GM12878 (cell line): Measurements from ENCODE around the gene PPP2R3C. TPM values are rescaled to one million over a fixed set of nuclear protein-coding genes. Genes with fewer than 3 reads are reported as not detected.
A peak's percentile ranks its signal among the peaks of the same experiment; 100 is the strongest.

Experiments used
- ATAC-seq: fragments of 200-7000 bp; cut with Tn5 transposase; 3 replicates; pipeline ENCODE4 v1.9.1; 2020; ENCODE audit warnings: mild to moderate bottlenecking, moderate library complexity
- Bru-seq: library from RNA; stranded (reverse); fragments of 400-500 nt; gene quantifications from one replicate; lab custom pipeline; 2021; lab: Mats Ljungman, UMichigan
- BruChase-seq, 2 experiments: library from RNA; stranded (reverse); fragments of 400-500 nt; gene quantifications; one replicate each; lab custom pipeline; 2021; lab: Mats Ljungman, UMichigan
- BruUV-seq: library from RNA; stranded (reverse); fragments of 400-500 nt; replicated peaks from 2 replicates; lab custom pipeline; 2021; lab: Mats Ljungman, UMichigan
- CTCF ChIA-PET: fragments of 300-600 bp; sonication (Branson Sonifier 250); formaldehyde crosslinking; extraction: SDS; loops from one replicate; lab custom pipeline; 2021; ENCODE audit warnings: inconsistent platforms; lab: Yijun Ruan, JAX
- POLR2A ChIA-PET: fragments of 350-600 bp; formaldehyde crosslinking; extraction: SDS; loops from one replicate; lab custom pipeline; 2021; ENCODE audit warnings: inconsistent platforms; lab: Charles Lee
- RAD21 ChIA-PET: fragments of 300-600 bp; sonication (Branson Sonifier 250); formaldehyde crosslinking; loops from one replicate; lab custom pipeline; 2023; ENCODE audit warnings: antibody characterized with exemption; ENCODE audit not compliant: unreplicated experiment; lab: Charles Lee
- SMC1A ChIA-PET: fragments of 300-600 bp; sonication (Branson Sonifier 250); formaldehyde crosslinking; loops from one replicate; lab custom pipeline; 2023; ENCODE audit not compliant: unreplicated experiment, uncharacterized antibody; lab: Charles Lee
- DNase-seq: peaks from one replicate; pipeline ENCODE4 v3.0.0-alpha.2; 2011; ENCODE audit warnings: low read depth, low spot score
- FAIRE-seq: peaks from 3 replicates; lab custom pipeline; 2011; peaks lifted over from hg19 to GRCh38; lab: Jason Lieb, UNC
- H2AFZ ChIP-seq: 2 replicates; pipeline ENCODE4 v1.6.0; 2011; ENCODE audit warnings: low read depth, low read length, control low read depth; ENCODE audit not compliant: control insufficient read depth
- H3K27ac ChIP-seq: 2 replicates; pipeline ENCODE4 v1.5.1; 2011; ENCODE audit warnings: control low read depth; ENCODE audit not compliant: control insufficient read depth, insufficient read depth
- H3K27me3 ChIP-seq, 2 experiments: replicated peaks in 1 of 2; 2 replicates each; pipeline versions ENCODE4 v1.6.0 to v1.6.1; 2011; ENCODE audit warnings: low read length in 1 of 2; ENCODE audit not compliant: control insufficient read depth in 2 of 2, insufficient read depth in 2 of 2
- H3K36me3 ChIP-seq, 2 experiments: 2 replicates each; pipeline ENCODE4 v1.5.1; 2011; ENCODE audit warnings: low read length in 1 of 2; ENCODE audit not compliant: control insufficient read depth in 2 of 2, insufficient read depth in 2 of 2
- H3K4me1 ChIP-seq: 2 replicates; pipeline ENCODE4 v1.6.1; 2011; ENCODE audit warnings: mild to moderate bottlenecking, low read length, moderate library complexity, mixed read lengths; ENCODE audit not compliant: control insufficient read depth, insufficient read depth
- H3K4me2 ChIP-seq: 2 replicates; pipeline ENCODE4 v1.6.0; 2011; ENCODE audit warnings: control low read depth; ENCODE audit not compliant: control insufficient read depth, insufficient read depth
- H3K4me3 ChIP-seq: fragments of 200-600 bp; sonication (generic); 2 replicates; pipeline ENCODE4 v1.5.1; 2016
- H3K79me2 ChIP-seq: 2 replicates; pipeline ENCODE4 v1.6.0; 2011; ENCODE audit warnings: low read length; ENCODE audit not compliant: control insufficient read depth, insufficient read depth
- H3K9ac ChIP-seq: 2 replicates; pipeline ENCODE4 v1.8.0; 2011; ENCODE audit warnings: low read length, control low read depth, mixed read lengths; ENCODE audit not compliant: control insufficient read depth, insufficient read depth
- H3K9me3 ChIP-seq: replicated peaks from 3 replicates; pipeline ENCODE4 v1.5.1; 2011; ENCODE audit warnings: mild to moderate bottlenecking, low read length; ENCODE audit not compliant: control insufficient read depth, insufficient read depth
- H4K20me1 ChIP-seq: 2 replicates; pipeline ENCODE4 v1.6.0; 2011; ENCODE audit not compliant: control insufficient read depth, insufficient read depth
- ATF7 ChIP-seq: fragments of 450-650 bp; IDR thresholded peaks from 2 replicates; pipeline ENCODE4 v1.6.1; 2016; ENCODE audit warnings: low read depth, mild to moderate bottlenecking
- BMI1 ChIP-seq: fragments of 450-650 bp; IDR thresholded peaks from 2 replicates; pipeline ENCODE4 v1.6.1; 2016; ENCODE audit warnings: mild to moderate bottlenecking, moderate library complexity, borderline replicate concordance
- CBX3 ChIP-seq: fragments of 200-600 bp; sonication (generic); IDR thresholded peaks from 2 replicates; pipeline ENCODE4 v1.6.1; 2016; ENCODE audit warnings: low read depth, borderline replicate concordance
- CHD4 ChIP-seq: fragments of 200-600 bp; sonication (generic); IDR thresholded peaks from 2 replicates; pipeline ENCODE4 v1.6.1; 2016; ENCODE audit warnings: mild to moderate bottlenecking
- IKZF1 ChIP-seq: fragments of 450-650 bp; conservative IDR thresholded peaks from 2 replicates; pipeline ENCODE4 v1.6.1; 2017; ENCODE audit warnings: antibody characterized with exemption, mild to moderate bottlenecking
- LARP7 ChIP-seq: fragments of 450-650 bp; IDR thresholded peaks from 2 replicates; pipeline ENCODE4 v1.6.1; 2017; ENCODE audit warnings: mild to moderate bottlenecking
- MTA2 ChIP-seq: fragments of 450-650 bp; IDR thresholded peaks from 2 replicates; pipeline ENCODE4 v1.6.1; 2016; ENCODE audit warnings: low read depth, mild to moderate bottlenecking, moderate library complexity
- NBN ChIP-seq: fragments of 450-650 bp; IDR thresholded peaks from 2 replicates; pipeline ENCODE4 v1.6.1; 2016
- POLR2A ChIP-seq: IDR thresholded peaks from 2 replicates; pipeline ENCODE4 v1.6.1; 2011; ENCODE audit warnings: low read depth, mild to moderate bottlenecking, low read length
- SPI1 ChIP-seq: IDR thresholded peaks from 2 replicates; pipeline ENCODE4 v1.6.1; 2011; ENCODE audit warnings: low read depth, mild to moderate bottlenecking, low read length, moderate library complexity, borderline replicate concordance; ENCODE audit not compliant: insufficient read depth
- STAT1 ChIP-seq: fragments of 450-650 bp; conservative IDR thresholded peaks from 2 replicates; pipeline ENCODE4 v1.6.1; 2014; ENCODE audit warnings: antibody characterized with exemption, mild to moderate bottlenecking
- TBL1XR1 ChIP-seq: IDR thresholded peaks from 2 replicates; pipeline ENCODE4 v1.6.1; 2012; ENCODE audit warnings: low read depth, low read length, improper control_type of control experiment
- USF1 ChIP-seq: IDR thresholded peaks from 2 replicates; pipeline ENCODE4 v1.6.1; 2011; ENCODE audit warnings: borderline replicate concordance, low read depth, mild to moderate bottlenecking, moderate library complexity, mixed read lengths, low read length; ENCODE audit not compliant: insufficient read depth; ENCODE audit errors: extremely low read length
- USF2 ChIP-seq: IDR thresholded peaks from 2 replicates; pipeline ENCODE4 v1.6.1; 2011; ENCODE audit warnings: low read depth, low read length, improper control_type of control experiment, borderline replicate concordance
- WRNIP1 ChIP-seq: IDR thresholded peaks from 2 replicates; pipeline ENCODE4 v1.6.1; 2011; ENCODE audit warnings: low read depth, low read length, improper control_type of control experiment, borderline replicate concordance
- YY1 ChIP-seq: IDR thresholded peaks from 2 replicates; pipeline ENCODE4 v1.6.1; 2011; ENCODE audit warnings: low read depth, mild to moderate bottlenecking, low read length
- ZNF622 ChIP-seq: fragments of 450-650 bp; IDR thresholded peaks from 2 replicates; pipeline ENCODE4 v1.6.1; 2017; ENCODE audit warnings: mild to moderate bottlenecking, inconsistent platforms
- WGBS: methylation state at CpG from one replicate; pipeline ENCODE4 v1.1.6; 2016; ENCODE audit warnings: low lambda C conversion rate; ENCODE audit not compliant: insufficient replicate concordance, insufficient coverage; ENCODE audit errors: missing lambda C conversion rate; 5-methylcytosine and 5-hydroxymethylcytosine counted together
- in situ Hi-C: fragments of 300-500 bp; cut with MboI; formaldehyde crosslinking; loops from 9 replicates; pipeline ENCODE4 v1.14.3; 2018; ENCODE audit warnings: mixed read lengths
- intact Hi-C: fragments of 100-400 bp; cut with micrococcal nuclease; formaldehyde crosslinking; loops from one replicate; pipeline ENCODE4 v1.14.2; 2022; ENCODE audit not compliant: unreplicated experiment
- long read RNA-seq, 2 experiments: library from polyadenylated mRNA; unstranded; transcript quantifications; one replicate each; pipeline ENCODE4 v2.0.0, GENCODE V29; 2019 to 2020
- polyA minus RNA-seq, 3 experiments: library from RNA; depleted of rRNA, polyadenylated mRNA; stranded (reverse); fragments of >200 nt; gene quantifications; 2 replicates each; pipeline ENCODE4 v1.2.3, GENCODE V29; 2011
- polyA plus RNA-seq, 11 experiments: library from polyadenylated mRNA; depleted of rRNA in 4 of 11; unstranded in 6 of 11; stranded (reverse) in 5 of 11; fragments of >200 nt; fragmentation: Nextera tagmentation in 4 of 11; fragmentation: Illumina TruSeq in 1 of 11; extraction: Ambion mirVana in 4 of 11; extraction: Trizol in 1 of 11; gene quantifications; 1 replicate in 1 of 11; 2 replicates in 10 of 11; pipeline versions ENCODE4 v1.2.1 to v1.2.3, GENCODE V29; 2011 to 2016; ENCODE audit warnings: inconsistent platforms in 2 of 11, missing spikeins in 2 of 11, low read depth in 1 of 11
- total RNA-seq, 4 experiments: library from RNA; depleted of rRNA in 3 of 4; stranded (reverse); fragments of >200 nt in 3 of 4; fragmentation: Illumina TruSeq in 1 of 4; extraction: Trizol in 1 of 4; gene quantifications; 2 replicates each; pipeline versions ENCODE4 v1.2.1 to v1.2.3, GENCODE V29; 2013 to 2021

Gene PPP2R3C
- total RNA-seq (2013; cell fraction: nucleolus; rRNA removed): 40.8 and 43.9 TPM in 2 replicates
- total RNA-seq (2014; rRNA removed) (36.2 and 44.6 TPM in 2 replicates), total RNA-seq (2014; rRNA removed; fragmentation: Illumina TruSeq; extraction: Trizol) (49.2 and 49.5 TPM in 2 replicates), total RNA-seq (2021) (29.9 and 35.8 TPM in 2 replicates), polyA plus RNA-seq (2011; rRNA removed) (41.8 and 59.9 TPM in 2 replicates), polyA plus RNA-seq (2014; fragmentation: Illumina TruSeq; extraction: Trizol) (38.3 and 42.1 TPM in 2 replicates), polyA plus RNA-seq (2014; fragmentation: Nextera tagmentation; extraction: Ambion mirVana) (10 to 100 TPM; 77.8 to 80.5 TPM), polyA plus RNA-seq (2014; rRNA removed) (24.9 and 27.6 TPM in 2 replicates), polyA plus RNA-seq (2016; fragmentation: Nextera tagmentation; extraction: Ambion mirVana) (10 to 100 TPM; 44.1 to 46.3 TPM), polyA minus RNA-seq (2011; rRNA and poly(A)+ RNA removed) (15.6 and 22.5 TPM in 2 replicates), Bru-seq, nascent RNA (percentile 77 among the genes with signal in this experiment), BruChase-seq, experiment 1, labeled RNA remaining after a 6-hour chase (percentile 81 among the genes with signal in this experiment), BruChase-seq, experiment 2, labeled RNA remaining after a 2-hour chase (percentile 80 among the genes with signal in this experiment)
- polyA plus RNA-seq (2011; ENCODE audit: low read depth): 43.1 TPM
- polyA plus RNA-seq (2011; cell fraction: cytosol; rRNA removed): 10.5 and 11.0 TPM in 2 replicates
- polyA plus RNA-seq (2011; cell fraction: nucleus; rRNA removed): 14.7 and 18.4 TPM in 2 replicates
- polyA plus RNA-seq (2012): 43.8 and 46.6 TPM in 2 replicates
- polyA minus RNA-seq (2011; cell fraction: cytosol; rRNA and poly(A)+ RNA removed): 8.3 and 11.9 TPM in 2 replicates
- polyA minus RNA-seq (2011; cell fraction: nucleus; rRNA and poly(A)+ RNA removed): 7.4 and 14.1 TPM in 2 replicates
- long read RNA-seq, experiment 1, transcript PPP2R3C-201 (13 exons, 1,839 nt): major isoform, 23 of 55 reads
- long read RNA-seq, experiment 1, transcript PPP2R3C-217 (12 exons, 1,846 nt): minor isoform, 6 of 55 reads
- long read RNA-seq, experiment 1, partial matches to known transcripts: 4 of 55 reads
- long read RNA-seq, experiment 1, other reads (novel, unspliced or antisense): 22 of 55 reads
- long read RNA-seq, experiment 2, transcript PPP2R3C-204 (13 exons, 1,719 nt): minor isoform, 9 of 356 reads
- long read RNA-seq, experiment 2, transcript PPP2R3C-201 (13 exons, 1,839 nt): major isoform, 191 of 356 reads
- long read RNA-seq, experiment 2, transcript PPP2R3C-217 (12 exons, 1,846 nt): minor isoform, 59 of 356 reads
- long read RNA-seq, experiment 2, partial matches to known transcripts: 14 of 356 reads
- long read RNA-seq, experiment 2, other reads (novel, unspliced or antisense): 79 of 356 reads

GRCh38 chr14:35121887-35122695 lies at the start of gene PPP2R3C, which contains the start of gene PRORP:
Gene PPP2R3C, minus strand, starts transcription at chr14:35121990. Its CDS starts 31 bp downstream, at chr14:35121959.
Gene PRORP, plus strand, starts transcription at chr14:35122552. Its CDS starts 694 bp downstream, at chr14:35123246.
- WGBS: under 1% methylated on average over 48 of the region's 57 CpGs
- Histone ChIP-seq H3K79me2 (peaks cover 26% of the 10 kb centered on the region), H3K4me3 (peak within 1 kb of the TSS; percentile 83), H3K4me2 (peak within 1 kb of the TSS; percentile 98), H3K36me3 (no peaks in the 10 kb centered on the region), H3K4me1 (0 out of 2 replicates have a peak, but pooled peaks cover 2% of the 10 kb centered on the region), H3K9me3 (no peaks in the 10 kb centered on the region), H3K27ac (peak within 1 kb of the TSS; percentile 99), H3K9ac (peak within 1 kb of the TSS; percentile 98), H3K27me3 (no peaks in the 10 kb centered on the region), H2AFZ (peak within 1 kb of the TSS; percentile 100), H4K20me1 (no peaks in the 10 kb centered on the region)
- FAIRE-seq: peak; percentile 95
- RAD21 ChIA-PET: interaction anchor here (0.6 to 2.6 kb wide), 7 partner anchors 19 to 704 kb away, joined by 3 to 11 read pairs (median 5); partner anchors contain the start of genes BRMS1L, FAM177A1 and PSMA6
- SMC1A ChIA-PET: interaction anchor here (0.6 to 1.9 kb wide), 7 partner anchors 19 to 294 kb away, joined by 3 to 7 read pairs (median 6); partner anchors contain the start of genes FAM177A1 and SRP54
- CTCF ChIA-PET: interaction anchor here (0.6 to 4.5 kb wide), 5 partner anchors 20 to 551 kb away, joined by 3 to 29 read pairs (median 3); no protein-coding TSS in a partner anchor
- DNase-seq: peak; percentile 94
- POLR2A ChIA-PET: interaction anchor here (0.5 to 2.5 kb wide), 13 partner anchors 15 to 790 kb away, joined by 3 to 20 read pairs (median 4); partner anchors contain the start of genes BAZ1A, FAM177A1 and SRP54
- intact Hi-C loops: loop anchor here (1.0 to 5.0 kb wide), 4 partner anchors 76 to 250 kb away; partner anchors contain the start of genes FAM177A1 and SRP54
- in situ Hi-C loops: no loop called here
- BruUV-seq: no TSS peak
- peak; percentile 92 for ATAC-seq
- TF ChIP-seq IKZF1 (peak; percentile 97), TBL1XR1 (no peak; the same call in 1 of the 2 replicates), MTA2 (0 out of 2 replicates have a peak, but pooled peaks have one; percentile 59), LARP7 (peak; percentile 70), USF1 (peak; percentile 92), SPI1 (peak; percentile 51; the same call in 1 of the 2 replicates), NBN (peak; percentile 70; the same call in 1 of the 2 replicates), ZNF622 (no peak), BMI1 (peak; percentile 68; the same call in 1 of the 2 replicates), POLR2A (peak; percentile 75), STAT1 (peak; percentile 52), USF2 (peak; percentile 94), YY1 (peak; percentile 98), CHD4 (no peak), CBX3 (no peak), WRNIP1 (peak; percentile 55; the same call in 1 of the 2 replicates), ATF7 (peak; percentile 25)
